HepG2 (cell line): ENCODE measurements around the gene DOCK1.

Source experiments
- EP300 ChIP-seq, 3 experiments: sonication (generic) in 1 of 3; formaldehyde crosslinking in 1 of 3; IDR thresholded peaks; 2 replicates each; pipeline versions ENCODE4 v1.5.1 to v1.6.1; 2011 to 2020; ENCODE audit warnings: low read depth in 2 of 3, low read length in 2 of 3, borderline replicate concordance in 1 of 3, improper control_type of control experiment in 1 of 3, mild to moderate bottlenecking in 1 of 3, missing genetic modification reagents in 1 of 3, moderate library complexity in 1 of 3
- RAD21 ChIP-seq: fragments of 450-650 bp; formaldehyde crosslinking; IDR thresholded peaks from 2 replicates; pipeline ENCODE4 v1.5.0; 2020; ENCODE audit warnings: mild to moderate bottlenecking
- RFX5 ChIP-seq: IDR thresholded peaks from 2 replicates; pipeline ENCODE4 v1.6.1; 2011; ENCODE audit warnings: low read depth, low read length, improper control_type of control experiment
- SIX1 ChIP-seq: sonication (generic); formaldehyde crosslinking; IDR thresholded peaks from 2 replicates; pipeline ENCODE4 v1.4.0; 2020; ENCODE audit warnings: missing genetic modification reagents, borderline replicate concordance
- SNAPC2 ChIP-seq: sonication (generic); formaldehyde crosslinking; IDR thresholded peaks from 2 replicates; pipeline ENCODE4 v1.8.1; 2022; ENCODE audit warnings: mild to moderate bottlenecking, missing genetic modification reagents
- TAF15 ChIP-seq: fragments of 200-400 bp; formaldehyde crosslinking; IDR thresholded peaks from one replicate; pipeline ENCODE4 v1.6.1; 2018; ENCODE audit warnings: mild to moderate bottlenecking, low read depth, low read length; ENCODE audit not compliant: poor library complexity, severe bottlenecking
- TF ChIP-seq, protein P1 (sequence below): sonication (generic); formaldehyde crosslinking; IDR thresholded peaks from 2 replicates; pipeline ENCODE4 v1.5.0; 2020; ENCODE audit warnings: mild to moderate bottlenecking, missing genetic modification reagents, moderate library complexity
- TF ChIP-seq, protein P2 (sequence below): sonication (generic); formaldehyde crosslinking; IDR thresholded peaks from 2 replicates; pipeline ENCODE4 v1.8.0; 2022; ENCODE audit warnings: missing genetic modification reagents, mild to moderate bottlenecking, borderline replicate concordance

DNA sequence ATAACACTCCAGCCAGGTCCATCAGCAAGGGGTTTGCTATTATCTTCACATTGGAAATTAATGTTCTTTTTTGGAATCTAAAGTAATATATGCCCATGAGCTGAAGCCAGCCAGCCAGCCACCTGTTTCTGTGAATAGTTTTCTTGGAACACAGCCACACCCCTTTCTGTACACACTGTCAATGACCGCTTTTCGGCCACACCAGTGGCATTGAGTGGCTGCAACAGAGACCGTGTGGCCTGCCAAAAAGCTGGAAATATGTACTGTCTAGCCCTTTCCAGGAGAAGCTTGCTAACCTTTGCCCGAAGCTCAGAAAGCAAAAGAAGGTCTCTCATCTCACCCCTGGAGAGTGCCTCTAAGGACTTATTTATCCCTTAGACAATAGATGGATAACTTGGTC is 545.4 kb downstream of the DOCK1 start:
- no peak for TF ChIP-seq RAD21 (CRISPR knock-in tag)
- TF ChIP-seq SIX1 = no peak
- TF ChIP-seq RFX5 = no peak
- TF ChIP-seq, protein P1, sequence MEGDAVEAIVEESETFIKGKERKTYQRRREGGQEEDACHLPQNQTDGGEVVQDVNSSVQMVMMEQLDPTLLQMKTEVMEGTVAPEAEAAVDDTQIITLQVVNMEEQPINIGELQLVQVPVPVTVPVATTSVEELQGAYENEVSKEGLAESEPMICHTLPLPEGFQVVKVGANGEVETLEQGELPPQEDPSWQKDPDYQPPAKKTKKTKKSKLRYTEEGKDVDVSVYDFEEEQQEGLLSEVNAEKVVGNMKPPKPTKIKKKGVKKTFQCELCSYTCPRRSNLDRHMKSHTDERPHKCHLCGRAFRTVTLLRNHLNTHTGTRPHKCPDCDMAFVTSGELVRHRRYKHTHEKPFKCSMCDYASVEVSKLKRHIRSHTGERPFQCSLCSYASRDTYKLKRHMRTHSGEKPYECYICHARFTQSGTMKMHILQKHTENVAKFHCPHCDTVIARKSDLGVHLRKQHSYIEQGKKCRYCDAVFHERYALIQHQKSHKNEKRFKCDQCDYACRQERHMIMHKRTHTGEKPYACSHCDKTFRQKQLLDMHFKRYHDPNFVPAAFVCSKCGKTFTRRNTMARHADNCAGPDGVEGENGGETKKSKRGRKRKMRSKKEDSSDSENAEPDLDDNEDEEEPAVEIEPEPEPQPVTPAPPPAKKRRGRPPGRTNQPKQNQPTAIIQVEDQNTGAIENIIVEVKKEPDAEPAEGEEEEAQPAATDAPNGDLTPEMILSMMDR (CRISPR knock-in tag) = no peak
- TF ChIP-seq EP300 (IDR thresholded peaks at IDR 0.05; ENCODE audit: low read depth in 2 of 2, low read length in 2 of 2) = no peak
- TF ChIP-seq EP300 (CRISPR knock-in tag; IDR thresholded peaks at IDR 0.05; ENCODE audit: borderline replicate concordance) = no peak
- TF ChIP-seq TAF15 = no peak
- no peak for TF ChIP-seq SNAPC2
- TF ChIP-seq, protein P2, sequence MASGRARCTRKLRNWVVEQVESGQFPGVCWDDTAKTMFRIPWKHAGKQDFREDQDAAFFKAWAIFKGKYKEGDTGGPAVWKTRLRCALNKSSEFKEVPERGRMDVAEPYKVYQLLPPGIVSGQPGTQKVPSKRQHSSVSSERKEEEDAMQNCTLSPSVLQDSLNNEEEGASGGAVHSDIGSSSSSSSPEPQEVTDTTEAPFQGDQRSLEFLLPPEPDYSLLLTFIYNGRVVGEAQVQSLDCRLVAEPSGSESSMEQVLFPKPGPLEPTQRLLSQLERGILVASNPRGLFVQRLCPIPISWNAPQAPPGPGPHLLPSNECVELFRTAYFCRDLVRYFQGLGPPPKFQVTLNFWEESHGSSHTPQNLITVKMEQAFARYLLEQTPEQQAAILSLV (CRISPR knock-in tag) = no peak
